ENCODE data around the gene GPR162. TPM values are rescaled to one million over a fixed set of nuclear protein-coding genes. Genes with fewer than 3 reads are reported as not detected.

GPR162 gene
- total RNA-seq, 2 experiments from 2014 or later: 0.24 TPM; not detected in 1

DNA sequence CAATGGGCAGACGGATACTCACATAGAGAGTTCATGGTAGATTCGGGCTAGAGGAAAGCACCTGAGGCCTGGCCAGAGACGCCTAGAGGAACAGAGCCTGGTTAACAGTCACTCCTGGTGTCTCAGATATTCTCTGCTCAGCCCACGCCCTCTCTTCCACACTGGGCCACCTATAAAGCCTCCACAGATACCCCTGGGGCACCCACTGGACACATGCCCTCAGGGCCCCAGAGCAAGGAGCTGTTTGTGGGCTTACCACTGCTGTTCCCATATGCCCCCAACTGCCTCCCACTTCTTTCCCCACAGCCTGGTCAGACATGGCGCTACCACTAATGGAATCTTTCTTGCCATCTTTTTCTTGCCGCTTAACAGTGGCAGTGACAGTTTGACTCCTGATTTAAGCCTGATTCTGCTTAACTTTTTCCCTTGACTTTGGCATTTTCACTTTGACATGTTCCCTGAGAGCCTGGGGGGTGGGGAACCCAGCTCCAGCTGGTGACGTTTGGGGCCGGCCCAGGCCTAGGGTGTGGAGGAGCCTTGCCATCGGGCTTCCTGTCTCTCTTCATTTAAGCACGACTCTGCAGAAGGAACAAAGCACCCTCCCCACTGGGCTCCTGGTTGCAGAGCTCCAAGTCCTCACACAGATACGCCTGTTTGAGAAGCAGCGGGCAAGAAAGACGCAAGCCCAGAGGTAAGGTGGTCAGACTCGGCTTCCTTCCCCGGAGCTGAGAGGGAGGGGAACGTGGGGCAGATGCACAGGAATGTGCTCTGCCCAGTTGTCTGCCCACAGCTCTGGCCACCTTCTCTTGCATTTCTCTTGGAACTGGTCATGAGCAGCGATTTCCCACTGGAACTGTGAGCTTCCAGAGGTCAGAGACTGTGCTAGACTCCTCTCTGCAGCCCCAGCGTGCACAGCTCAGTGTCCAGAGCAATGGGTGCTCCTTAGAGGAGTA is 32.4 kb upstream of the GPR162 start, which contains the start of gene CD4:
Gene CD4 (plus strand): TSS at position 557 of the 953 bp plus-strand sequence. CDS start 10,611 bp downstream, outside the sequence.
- no peaks in the 10 kb centered on the region for H3K9me3 Mint-ChIP-seq
- H3K36me3 Mint-ChIP-seq (ENCODE audit: low read depth): peaks cover 20% of the 10 kb centered on the region
- peaks cover 57% of the 10 kb centered on the region for H3K4me1 Mint-ChIP-seq (ENCODE audit: low read depth)
- H3K4me3 Mint-ChIP-seq: peak within 1 kb of the TSS; percentile 97
- DNase-seq: peak; percentile 95
- intact Hi-C loops (cut with micrococcal nuclease): loop anchor here (1.0 to 5.0 kb wide), 6 partner anchors 9 to 163 kb away; partner anchors contain the start of genes ING4, MLF2 and PTPN6
- no peaks in the 10 kb centered on the region for H3K27me3 Mint-ChIP-seq (ENCODE audit: low read depth)
- H3K27ac Mint-ChIP-seq: peak within 1 kb of the TSS; percentile 96
- CTCF ChIA-PET: interaction anchor here (0.5 to 6.5 kb wide), 12 partner anchors 8 to 1189 kb away, joined by 3 to 39 read pairs (median 6); partner anchors contain the start of genes LAG3, MLF2 and PTMS

DNA sequence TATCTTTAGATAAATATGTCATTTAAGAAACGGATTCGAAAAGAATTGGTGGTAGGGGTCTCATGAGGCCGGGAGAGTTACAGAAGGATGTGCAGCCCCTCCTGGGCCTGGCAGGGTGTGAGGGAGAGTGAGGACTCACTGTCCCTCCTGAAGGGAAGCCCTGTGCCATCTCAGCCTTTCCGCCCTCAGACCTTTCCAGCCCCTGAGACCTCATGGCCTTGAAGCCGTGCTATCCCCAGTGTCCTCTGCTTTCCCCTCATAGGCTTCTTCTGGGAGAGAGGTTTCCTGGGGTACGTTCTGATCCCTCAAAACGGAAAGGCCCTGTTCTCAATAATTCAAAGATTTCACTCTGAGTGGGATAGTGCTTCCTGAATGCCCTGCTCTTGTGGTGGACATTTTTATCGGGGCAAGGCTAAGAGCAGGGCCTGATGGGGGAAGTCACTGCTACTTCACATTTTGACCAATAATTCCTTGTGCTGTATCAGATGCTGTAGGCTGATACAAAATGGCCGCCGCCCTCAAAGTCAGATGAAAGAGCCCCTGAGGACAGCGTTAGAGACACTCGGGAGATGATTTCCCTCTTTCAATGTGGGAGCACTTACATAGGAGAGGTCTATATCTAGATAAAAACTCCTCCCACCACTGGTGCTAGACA is 31.0 kb upstream of the GPR162 start:
- peak overlapping the region; percentile 97 for H3K4me3 Mint-ChIP-seq
- H3K9me3 Mint-ChIP-seq: no peaks in the 10 kb centered on the region
- no peaks in the 10 kb centered on the region for H3K27me3 Mint-ChIP-seq (ENCODE audit: low read depth)
- peak; percentile 78 for DNase-seq
- CTCF ChIA-PET: interaction anchor here (0.7 to 6.5 kb wide), 7 partner anchors 10 to 177 kb away, joined by 3 to 39 read pairs (median 13); partner anchors contain the start of genes LAG3, MLF2 and PTMS
- H3K36me3 Mint-ChIP-seq (ENCODE audit: low read depth): peaks cover 29% of the 10 kb centered on the region
- peak overlapping the region; percentile 96 for H3K27ac Mint-ChIP-seq
- intact Hi-C loops (cut with micrococcal nuclease): loop anchor here (1.0 to 5.0 kb wide), 3 partner anchors 62 to 298 kb away; partner anchors contain the start of genes CHD4, MRPL51, NCAPD2 and USP5
- peaks cover 52% of the 10 kb centered on the region for H3K4me1 Mint-ChIP-seq (ENCODE audit: low read depth)

DNA sequence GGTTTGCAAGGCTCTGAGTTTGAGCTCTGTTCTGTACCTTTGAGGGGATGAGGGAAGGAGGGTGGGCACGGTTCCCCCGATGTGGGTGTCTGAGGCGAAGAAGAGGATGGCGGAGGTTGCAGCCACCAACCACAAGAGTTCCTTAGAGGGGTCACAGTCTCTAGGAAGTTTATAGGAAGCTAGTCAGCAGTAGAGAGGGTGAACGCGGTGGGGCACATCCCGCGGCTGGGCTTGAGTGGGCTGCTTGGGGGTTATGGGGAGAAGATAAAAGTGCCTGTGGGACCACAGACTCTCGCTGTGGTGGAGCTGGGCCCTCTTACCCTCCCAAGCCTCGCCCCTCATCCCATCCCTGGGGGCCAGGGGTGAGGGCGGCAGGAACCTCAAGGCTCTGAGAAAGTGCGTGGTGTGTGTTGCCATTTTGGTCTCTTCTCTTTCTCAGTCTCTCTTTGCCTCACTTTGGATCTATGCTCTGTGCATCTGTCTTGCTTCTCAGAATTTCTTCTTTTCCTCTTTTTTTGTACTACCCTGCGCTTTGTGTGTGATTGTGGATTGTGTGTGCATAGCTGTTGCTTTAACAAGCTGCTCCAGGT is 29.6 kb upstream of the GPR162 start:
- no peaks in the 10 kb centered on the region for H3K27me3 Mint-ChIP-seq (ENCODE audit: low read depth)
- intact Hi-C loops (cut with micrococcal nuclease): loop anchor here (1.0 to 5.0 kb wide), 4 partner anchors 19 to 300 kb away; partner anchors contain the start of genes CHD4, MRPL51, NCAPD2 and USP5
- no peaks in the 10 kb centered on the region for H3K9me3 Mint-ChIP-seq
- peak overlapping the region; percentile 97 for H3K4me3 Mint-ChIP-seq
- peaks cover 36% of the 10 kb centered on the region for H3K36me3 Mint-ChIP-seq (ENCODE audit: low read depth)
- H3K4me1 Mint-ChIP-seq (ENCODE audit: low read depth): peaks cover 55% of the 10 kb centered on the region
- CTCF ChIA-PET: interaction anchor here (0.6 to 6.5 kb wide), 17 partner anchors 10 to 234 kb away, joined by 3 to 39 read pairs (median 4); partner anchors contain the start of genes COPS7A, LAG3, MLF2 and PTMS
- DNase-seq: no peak
- H3K27ac Mint-ChIP-seq: peak overlapping the region; percentile 96

DNA sequence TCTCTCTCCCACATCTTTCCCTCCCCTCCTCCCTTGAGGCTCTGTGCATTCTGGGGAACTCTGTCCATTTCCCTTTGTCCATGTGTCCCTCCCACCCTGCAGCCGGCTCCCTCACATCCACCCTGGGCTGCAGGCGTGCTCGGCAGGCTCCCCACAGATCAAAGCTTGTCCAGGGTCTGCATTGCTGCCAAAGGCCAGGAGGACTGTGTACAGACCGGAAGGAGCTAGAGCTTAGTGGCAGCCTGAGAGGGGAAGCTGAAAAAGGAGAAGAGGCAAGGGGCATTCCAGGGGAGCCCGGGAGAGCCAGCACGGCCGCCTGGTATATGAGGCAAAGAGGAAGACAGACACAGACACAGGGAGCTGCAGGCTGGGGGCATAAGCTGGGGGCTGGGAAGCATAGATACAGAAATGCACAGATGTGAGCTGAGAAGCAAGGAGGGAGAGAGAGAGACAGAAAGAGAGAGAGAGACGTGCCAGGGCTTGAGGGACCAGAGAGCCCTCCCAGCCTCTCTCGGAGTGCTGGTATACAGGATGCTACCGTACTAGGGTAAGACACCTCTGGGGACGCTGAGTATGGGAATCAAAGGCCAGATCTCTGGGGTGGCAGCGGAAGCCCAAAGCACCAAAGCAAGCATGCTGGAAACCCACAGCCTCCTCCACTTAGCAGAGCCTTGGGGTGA is 29.0 kb upstream of the GPR162 start:
- H3K27ac Mint-ChIP-seq: peak overlapping the region; percentile 96
- CTCF ChIA-PET: interaction anchor here (0.6 to 6.5 kb wide), 17 partner anchors 10 to 235 kb away, joined by 3 to 39 read pairs (median 4); partner anchors contain the start of genes COPS7A, LAG3, MLF2 and PTMS
- H3K36me3 Mint-ChIP-seq (ENCODE audit: low read depth): peaks cover 36% of the 10 kb centered on the region
- DNase-seq: peak; percentile 61
- H3K4me3 Mint-ChIP-seq: peak overlapping the region; percentile 97
- intact Hi-C loops (cut with micrococcal nuclease): loop anchor here (2.0 to 5.0 kb wide), 3 partner anchors 18 to 300 kb away; partner anchors contain the start of genes CHD4, MRPL51 and NCAPD2
- no peaks in the 10 kb centered on the region for H3K9me3 Mint-ChIP-seq
- H3K4me1 Mint-ChIP-seq (ENCODE audit: low read depth): peaks cover 51% of the 10 kb centered on the region
- no peaks in the 10 kb centered on the region for H3K27me3 Mint-ChIP-seq (ENCODE audit: low read depth)

DNA sequence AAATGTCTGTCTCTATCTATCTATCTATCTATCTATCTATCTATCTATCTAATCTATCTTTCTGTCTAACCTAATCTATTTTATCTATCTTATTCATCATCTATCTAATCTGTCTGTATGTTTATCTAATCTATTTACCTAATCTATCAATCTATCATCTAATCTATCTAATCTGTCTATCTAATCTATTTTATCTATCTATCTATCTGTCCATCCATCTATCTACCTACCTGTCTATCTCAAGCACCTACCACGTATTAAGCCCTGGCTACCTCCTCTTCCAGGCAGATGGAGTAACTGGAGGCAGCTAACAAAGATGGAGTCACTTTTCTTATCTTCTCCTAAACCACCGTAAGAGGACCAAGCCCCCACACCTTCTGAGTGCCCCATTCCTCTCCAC is 26.5 kb upstream of the GPR162 start:
- no peak for DNase-seq
- CTCF ChIA-PET: interaction anchor here (0.7 to 1.8 kb wide), 5 partner anchors 26 to 41 kb away, joined by 3 to 7 read pairs (median 6); no protein-coding TSS in a partner anchor
- intact Hi-C loops (cut with micrococcal nuclease): no loop called here
- peaks cover 38% of the 10 kb centered on the region for H3K36me3 Mint-ChIP-seq (ENCODE audit: low read depth)
- no peak overlapping the region for H3K4me3 Mint-ChIP-seq
- no peaks in the 10 kb centered on the region for H3K27me3 Mint-ChIP-seq (ENCODE audit: low read depth)
- H3K9me3 Mint-ChIP-seq: no peaks in the 10 kb centered on the region
- no peak overlapping the region for H3K27ac Mint-ChIP-seq
- peaks cover 54% of the 10 kb centered on the region for H3K4me1 Mint-ChIP-seq (ENCODE audit: low read depth)

DNA sequence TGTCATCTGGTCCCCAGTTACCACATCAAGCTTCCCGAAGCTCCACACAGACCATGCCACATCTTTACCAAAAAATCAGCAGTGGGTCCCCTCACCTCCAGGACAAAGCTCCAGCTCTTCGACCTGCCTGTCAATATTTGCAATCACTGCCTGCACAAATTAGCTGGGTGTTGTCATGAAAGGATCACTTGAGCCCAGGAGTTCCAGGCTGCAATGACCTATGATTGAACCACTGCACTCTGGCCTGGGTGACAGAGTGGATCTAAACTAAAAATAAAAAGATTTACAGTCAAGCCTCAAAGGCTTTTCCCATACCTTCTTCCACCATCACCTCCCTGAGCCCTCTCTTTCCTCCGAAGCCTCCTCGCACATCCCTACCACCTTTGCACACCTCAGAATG is 25.0 kb upstream of the GPR162 start:
- no peak overlapping the region for H3K4me3 Mint-ChIP-seq
- H3K27me3 Mint-ChIP-seq (ENCODE audit: low read depth): no peaks in the 10 kb centered on the region
- H3K9me3 Mint-ChIP-seq: no peaks in the 10 kb centered on the region
- peaks cover 34% of the 10 kb centered on the region for H3K36me3 Mint-ChIP-seq (ENCODE audit: low read depth)
- intact Hi-C loops (cut with micrococcal nuclease): no loop called here
- CTCF ChIA-PET: interaction anchor here (0.7 to 1.8 kb wide), 5 partner anchors 10 to 42 kb away, joined by 3 to 7 read pairs (median 3); no protein-coding TSS in a partner anchor
- H3K27ac Mint-ChIP-seq: peak overlapping the region; percentile 15
- DNase-seq: no peak
- peaks cover 55% of the 10 kb centered on the region for H3K4me1 Mint-ChIP-seq (ENCODE audit: low read depth)

DNA sequence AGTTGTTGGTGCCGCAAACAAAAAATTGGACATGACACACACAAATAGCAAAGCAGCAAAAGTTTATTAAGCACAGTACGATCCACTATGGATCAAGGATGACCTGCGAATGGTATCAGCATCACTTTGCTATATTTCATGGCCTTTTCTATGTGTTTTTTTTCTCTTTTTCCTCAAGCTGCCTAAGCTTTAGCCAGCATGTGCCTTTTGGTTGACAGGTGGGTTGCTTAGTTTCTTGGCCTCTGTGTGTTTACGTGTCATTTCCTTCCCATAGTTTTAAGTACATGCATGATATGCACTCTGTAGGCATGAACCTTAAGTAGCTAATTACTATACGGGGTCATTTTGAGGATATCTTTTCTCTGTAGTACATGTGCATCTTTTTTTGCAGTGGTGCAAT is 22.5 kb upstream of the GPR162 start:
- DNase-seq: no peak
- H3K9me3 Mint-ChIP-seq: no peaks in the 10 kb centered on the region
- peaks cover 42% of the 10 kb centered on the region for H3K4me1 Mint-ChIP-seq (ENCODE audit: low read depth)
- no peak overlapping the region for H3K27ac Mint-ChIP-seq
- H3K4me3 Mint-ChIP-seq: no peak overlapping the region
- intact Hi-C loops (cut with micrococcal nuclease): no loop called here
- H3K36me3 Mint-ChIP-seq (ENCODE audit: low read depth): peaks cover 33% of the 10 kb centered on the region
- CTCF ChIA-PET: interaction anchor here (1.0 to 1.3 kb wide), 2 partner anchors 26 to 45 kb away, joined by 3 read pairs; no protein-coding TSS in a partner anchor
- no peaks in the 10 kb centered on the region for H3K27me3 Mint-ChIP-seq (ENCODE audit: low read depth)

DNA sequence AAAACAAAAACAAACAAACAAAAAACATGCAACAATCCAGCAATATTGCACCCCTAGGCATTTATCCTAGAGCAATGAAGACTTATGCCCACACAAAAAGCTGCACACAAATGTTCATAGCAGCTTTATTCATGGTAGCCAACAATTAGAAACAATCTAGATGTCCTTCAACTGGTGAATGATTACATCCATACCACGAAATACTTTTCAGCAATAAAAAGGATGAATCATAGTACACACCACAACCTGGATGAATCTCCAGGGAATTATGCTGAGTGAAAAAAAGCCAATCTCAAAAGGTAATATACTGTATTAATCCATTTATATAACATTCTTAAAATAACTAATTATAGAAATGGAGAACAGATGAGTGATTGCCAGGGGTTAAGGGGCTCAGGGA is 14.5 kb upstream of the GPR162 start:
- Mint-ChIP-seq H3K27ac (no peak overlapping the region), H3K36me3 (ENCODE audit: low read depth) (peaks cover 27% of the 10 kb centered on the region), H3K9me3 (no peaks in the 10 kb centered on the region), H3K27me3 (ENCODE audit: low read depth) (no peaks in the 10 kb centered on the region), H3K4me1 (ENCODE audit: low read depth) (peaks cover 19% of the 10 kb centered on the region), H3K4me3 (no peak overlapping the region)
- DNase-seq: no peak
- CTCF ChIA-PET: interaction anchor here (3.8 kb wide), 1 partner anchor 18 kb away, joined by 18 read pairs; no protein-coding TSS in a partner anchor
- intact Hi-C loops (cut with micrococcal nuclease): no loop called here

DNA sequence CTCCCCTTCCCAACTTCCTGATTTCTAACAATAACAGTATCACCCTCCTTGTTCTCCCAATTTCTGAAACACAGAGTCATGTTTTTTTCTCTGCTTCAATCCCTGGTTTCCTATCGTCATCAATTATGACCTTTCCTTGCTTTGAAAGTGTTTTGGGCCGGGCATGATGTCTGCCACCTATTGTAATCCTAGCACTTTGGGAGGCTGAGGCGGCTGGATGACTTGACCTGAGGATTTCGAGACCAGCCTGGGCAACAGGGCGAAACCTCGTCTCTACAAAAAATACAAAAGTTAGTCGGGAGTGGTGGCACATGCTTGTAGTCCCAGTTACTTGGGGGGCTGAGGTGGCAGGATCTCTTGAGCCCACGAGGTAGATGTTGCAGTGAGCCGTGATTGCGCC is 12.6 kb upstream of the GPR162 start:
- DNase-seq: no peak
- Mint-ChIP-seq H3K36me3 (ENCODE audit: low read depth) (peaks cover 19% of the 10 kb centered on the region), H3K4me3 (no peak overlapping the region), H3K9me3 (no peaks in the 10 kb centered on the region), H3K4me1 (ENCODE audit: low read depth) (peaks cover 19% of the 10 kb centered on the region), H3K27ac (no peak overlapping the region), H3K27me3 (ENCODE audit: low read depth) (no peaks in the 10 kb centered on the region)
- intact Hi-C loops (cut with micrococcal nuclease): no loop called here
- CTCF ChIA-PET: interaction anchor here (0.7 to 3.8 kb wide), 3 partner anchors 14 to 56 kb away, joined by 3 to 18 read pairs (median 3); partner anchors contain the start of gene MLF2

DNA sequence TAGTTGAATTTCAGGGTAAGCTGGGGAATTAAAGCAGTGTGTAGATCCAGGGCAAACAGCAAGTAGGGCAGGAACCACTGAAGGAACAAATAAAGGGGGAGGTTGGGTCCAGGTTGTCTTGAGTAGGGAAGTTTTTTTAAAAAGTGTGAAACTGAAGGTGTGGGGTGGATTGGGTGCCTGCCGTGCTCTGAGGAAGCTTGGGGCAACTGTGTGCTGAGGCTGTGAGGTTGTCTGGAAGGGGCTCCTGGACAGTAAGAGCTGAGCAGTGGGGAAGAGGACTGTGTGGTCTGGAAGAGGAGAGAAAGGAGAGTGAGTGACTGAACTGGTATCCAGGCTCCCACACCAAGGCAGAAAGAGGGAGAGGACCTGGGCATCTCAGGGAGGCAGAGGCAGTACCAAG is 10.9 kb upstream of the GPR162 start:
- H3K36me3 Mint-ChIP-seq (ENCODE audit: low read depth): peaks cover 20% of the 10 kb centered on the region
- CTCF ChIA-PET: interaction anchor here (0.7 to 3.8 kb wide), 5 partner anchors 12 to 32 kb away, joined by 3 to 18 read pairs (median 4); no protein-coding TSS in a partner anchor
- no peaks in the 10 kb centered on the region for H3K27me3 Mint-ChIP-seq (ENCODE audit: low read depth)
- peak overlapping the region; percentile 46 for H3K27ac Mint-ChIP-seq
- intact Hi-C loops (cut with micrococcal nuclease): loop anchor here (2.0 kb wide), 1 partner anchor 18 kb away; no protein-coding TSS in a partner anchor
- peaks cover 19% of the 10 kb centered on the region for H3K4me1 Mint-ChIP-seq (ENCODE audit: low read depth)
- no peaks in the 10 kb centered on the region for H3K9me3 Mint-ChIP-seq
- H3K4me3 Mint-ChIP-seq: no peak overlapping the region
- no peak for DNase-seq

DNA sequence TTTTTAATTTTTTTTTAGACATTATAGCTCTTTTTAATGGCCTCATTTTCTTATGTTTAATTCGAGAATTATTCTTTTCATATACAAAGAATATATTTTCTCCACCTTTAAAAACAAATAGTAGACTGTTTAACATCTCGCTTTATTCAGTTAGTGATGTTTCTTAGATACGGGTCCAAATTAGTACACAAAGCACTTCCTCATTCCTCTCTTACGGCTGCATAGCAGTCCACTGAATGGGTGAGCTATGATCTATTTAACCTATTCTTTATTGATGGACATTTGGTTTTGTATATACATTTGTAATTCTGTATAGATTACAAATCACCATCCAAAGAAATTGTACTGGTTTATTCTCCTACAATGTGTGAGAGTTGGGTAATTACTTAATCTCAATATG is 8.3 kb upstream of the GPR162 start:
- no peak overlapping the region for H3K27ac Mint-ChIP-seq
- no peak for DNase-seq
- peaks cover 29% of the 10 kb centered on the region for H3K36me3 Mint-ChIP-seq (ENCODE audit: low read depth)
- intact Hi-C loops (cut with micrococcal nuclease): no loop called here
- H3K4me3 Mint-ChIP-seq: no peak overlapping the region
- H3K9me3 Mint-ChIP-seq: no peaks in the 10 kb centered on the region
- CTCF ChIA-PET: interaction anchor here (1.2 to 2.3 kb wide), 4 partner anchors 9 to 60 kb away, joined by 3 to 10 read pairs (median 4); partner anchors contain the start of gene MLF2
- peaks cover 17% of the 10 kb centered on the region for H3K4me1 Mint-ChIP-seq (ENCODE audit: low read depth)
- H3K27me3 Mint-ChIP-seq (ENCODE audit: low read depth): no peaks in the 10 kb centered on the region
